GM18499 (cell line): ENCODE measurements around the gene RTCB.

ENCODE experiments used
- ATAC-seq: cut with Tn5 transposase; IDR thresholded peaks from one replicate; pipeline ENCODE4 v1.9.1; 2021; ENCODE audit warnings: moderate number of reproducible peaks; ENCODE audit not compliant: insufficient read depth, unreplicated experiment

The RTCB gene

GRCh38 chr22:32411829-32412592, at the start of gene RTCB:
Gene RTCB (minus strand): TSS chr22:32412247. CDS start chr22:32412156, 91 bp downstream.
- ATAC-seq, result no peak

DNA sequence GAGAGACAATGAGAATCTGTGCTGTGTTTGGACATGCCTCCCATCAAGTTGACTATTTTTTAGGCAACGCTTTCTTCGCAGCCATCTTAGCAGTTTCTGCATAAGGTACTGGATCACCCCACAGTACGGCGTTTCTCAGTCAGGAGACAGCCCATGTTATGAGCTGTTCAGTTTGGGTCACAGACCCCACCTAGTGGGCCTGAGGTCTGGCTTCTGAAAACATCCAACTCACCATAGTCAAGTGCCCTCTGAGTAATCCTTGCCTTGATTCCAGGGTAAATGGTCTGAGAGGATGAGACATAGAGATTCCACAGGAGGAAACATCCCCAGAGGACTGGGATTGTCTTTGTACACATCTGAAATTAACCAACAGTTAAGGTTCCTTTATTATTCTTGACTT, 45.0 kb upstream of the RTCB start:
- no peak for ATAC-seq

- ATAC-seq, result no peak
Observed at GRCh38 chr22:32448980-32449379, 36.9 kb upstream of the RTCB start.

GRCh38 chr22:32446321-32446720, 34.3 kb upstream of the RTCB start:
- ATAC-seq, result no peak

DNA sequence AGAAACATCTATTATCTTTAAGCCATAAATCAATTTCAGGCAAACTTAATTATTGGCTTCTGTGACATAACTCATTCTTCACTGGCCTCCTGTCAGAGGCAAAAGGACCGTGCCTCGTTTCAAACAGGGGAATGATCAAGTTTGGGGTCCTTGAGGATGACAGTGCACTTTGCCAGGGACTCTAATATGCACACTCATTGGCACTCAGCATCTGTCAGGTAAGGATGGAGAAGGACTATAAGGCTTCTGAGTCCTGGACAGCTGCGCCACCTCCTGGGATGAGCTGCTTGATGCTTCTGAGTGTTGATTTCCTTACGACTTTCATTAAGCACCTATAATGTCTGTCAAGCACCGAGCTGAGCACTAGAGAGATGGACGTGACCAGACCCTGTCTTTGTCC, 32.0 kb upstream of the RTCB start:
- no peak for ATAC-seq

DNA sequence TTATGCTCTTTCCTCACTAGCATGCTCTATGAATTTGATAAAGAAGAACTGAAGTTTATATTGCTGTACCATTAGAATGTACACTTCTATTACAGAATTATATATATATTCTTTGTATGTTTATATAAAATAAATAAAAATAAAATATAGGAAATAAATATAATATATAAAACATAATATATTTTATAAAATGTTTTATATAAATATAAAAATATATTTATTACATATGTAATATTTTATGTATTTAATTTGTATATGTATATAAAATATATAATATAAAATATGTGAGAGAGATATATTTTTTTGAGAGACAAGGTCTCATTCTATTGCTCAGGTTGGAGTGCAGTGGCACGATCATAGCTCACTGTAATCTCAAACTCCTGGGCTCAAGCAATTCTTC, 18.3 kb upstream of the RTCB start:
- no peak for ATAC-seq

DNA sequence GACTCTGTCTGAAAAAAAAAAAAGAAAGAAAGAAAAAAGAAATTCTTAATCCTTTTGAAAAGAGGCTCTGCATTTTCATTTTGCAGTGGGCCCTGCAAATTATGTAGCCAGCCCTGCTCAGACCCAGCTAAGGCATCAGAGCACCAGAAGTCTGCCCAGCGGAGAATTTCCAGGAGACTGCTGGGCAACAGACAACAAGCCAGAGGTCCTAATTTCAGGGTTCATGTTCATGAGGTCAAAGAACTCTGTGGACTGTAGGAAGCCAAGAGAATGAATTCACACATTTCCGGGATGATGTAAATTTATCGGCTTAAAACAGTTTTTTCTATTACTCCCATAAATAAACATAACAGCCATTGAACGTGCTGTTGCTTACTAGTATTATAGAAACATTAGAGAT, 14.8 kb upstream of the RTCB start:
- no peak for ATAC-seq

- ATAC-seq, result no peak
Observed at GRCh38 chr22:32423664-32424063, 11.6 kb upstream of the RTCB start.

DNA sequence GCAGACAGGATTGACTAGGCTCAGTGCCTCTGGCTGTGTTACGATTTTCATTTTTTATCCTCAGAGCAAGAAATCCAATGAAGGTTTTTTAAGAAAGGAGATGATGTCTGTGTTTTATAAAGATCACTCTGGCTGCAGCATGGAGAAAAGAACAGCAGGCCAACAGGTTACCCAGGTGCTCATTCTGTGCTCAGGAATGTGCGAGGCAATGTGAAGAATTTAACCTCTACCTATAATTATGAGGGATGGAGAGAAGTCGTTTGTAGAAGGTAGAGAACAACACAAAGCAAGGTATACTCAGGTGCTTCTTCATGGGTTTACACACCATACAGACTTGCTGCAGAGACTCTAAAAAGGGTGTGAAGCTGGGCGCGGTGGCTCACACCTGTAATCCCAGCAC, 10.0 kb upstream of the RTCB start:
- no peak for ATAC-seq

DNA sequence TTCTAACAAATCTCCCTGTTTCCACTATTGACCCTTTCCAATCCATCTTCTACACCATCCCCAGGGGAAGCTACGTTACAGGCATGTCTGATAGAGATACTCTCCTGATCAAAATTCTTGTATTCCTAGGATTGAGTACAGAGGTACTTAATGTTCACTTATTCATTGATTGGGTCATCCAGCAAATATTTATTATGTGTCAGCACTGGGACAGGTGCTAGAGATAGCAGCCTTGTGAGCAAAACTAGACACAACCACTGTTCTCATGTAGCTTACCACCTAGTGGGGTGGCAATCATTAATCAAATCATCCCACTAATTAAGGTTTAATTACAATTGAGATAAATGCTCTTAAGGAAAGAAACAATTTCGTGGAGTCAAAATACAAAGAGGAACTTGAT, 9.4 kb upstream of the RTCB start:
- ATAC-seq, result no peak

DNA sequence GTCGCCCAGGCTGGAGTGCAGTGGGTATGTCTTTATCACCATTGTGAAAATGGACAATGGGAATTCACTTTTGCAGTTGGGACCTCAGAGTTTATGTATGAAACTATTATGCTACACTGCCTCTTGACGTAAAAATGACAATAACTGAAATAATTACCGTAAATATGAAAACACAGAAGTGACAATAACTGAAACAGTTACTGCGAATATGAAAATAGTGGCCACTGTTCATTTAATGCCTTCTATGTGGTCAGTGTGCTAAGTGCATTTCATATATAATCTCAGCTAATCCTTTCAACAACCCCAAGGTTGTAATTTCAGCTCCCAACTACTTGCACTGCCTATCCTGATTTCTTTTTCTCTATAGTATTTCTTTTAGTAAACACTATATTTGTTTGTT, 5.9 kb upstream of the RTCB start:
- ATAC-seq, result no peak

DNA sequence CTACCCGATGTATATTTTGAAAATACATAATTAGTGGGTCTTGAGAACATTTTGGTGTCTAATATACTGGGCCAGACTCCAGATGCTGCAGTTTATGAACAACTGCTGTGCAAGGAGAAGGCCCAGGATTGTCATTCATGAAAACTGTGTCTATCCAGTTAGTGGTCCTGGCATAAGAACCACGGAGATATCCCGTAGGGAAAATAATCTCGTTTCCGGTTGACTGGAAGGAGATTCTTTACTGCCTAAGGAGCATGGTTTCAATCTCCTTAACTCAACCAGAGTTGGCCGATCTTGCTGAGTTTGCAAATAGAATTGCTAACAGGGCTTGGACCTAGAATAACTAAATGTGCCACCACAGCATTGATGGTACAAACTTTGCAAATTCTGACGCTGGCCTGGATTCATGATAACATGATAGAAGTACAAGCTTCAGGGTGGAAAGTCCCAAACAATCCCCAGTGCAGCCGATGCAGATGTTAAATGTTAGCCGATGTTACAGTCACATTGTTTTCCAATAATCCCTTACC, 4.6 kb upstream of the RTCB start:
- no peak for ATAC-seq

GRCh38 chr22:32414191-32414590, 2.1 kb upstream of the RTCB start:
- ATAC-seq, result no peak

GRCh38 chr22:32413719-32414118, 1.7 kb upstream of the RTCB start:
- ATAC-seq, result no peak

DNA sequence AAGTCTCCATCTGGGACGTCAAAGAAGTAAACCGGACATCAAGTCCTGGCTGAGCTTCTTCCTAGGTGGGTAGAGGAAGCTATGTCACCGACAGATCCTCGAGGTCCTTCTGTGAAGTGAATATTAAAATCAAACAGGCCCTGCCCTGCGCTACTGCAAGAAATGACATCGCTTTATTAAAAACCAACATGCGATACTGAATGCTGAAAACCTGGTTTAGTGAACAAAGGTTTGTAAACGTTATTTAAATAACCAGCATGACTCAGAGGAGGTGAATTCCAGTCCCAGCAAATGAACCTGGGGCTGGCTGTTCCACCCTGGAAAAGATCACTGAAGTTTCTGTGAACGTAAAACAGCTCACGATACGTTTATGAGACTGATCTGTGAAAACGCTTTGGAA, 645 bp downstream of the RTCB start:
- ATAC-seq, result no peak

DNA sequence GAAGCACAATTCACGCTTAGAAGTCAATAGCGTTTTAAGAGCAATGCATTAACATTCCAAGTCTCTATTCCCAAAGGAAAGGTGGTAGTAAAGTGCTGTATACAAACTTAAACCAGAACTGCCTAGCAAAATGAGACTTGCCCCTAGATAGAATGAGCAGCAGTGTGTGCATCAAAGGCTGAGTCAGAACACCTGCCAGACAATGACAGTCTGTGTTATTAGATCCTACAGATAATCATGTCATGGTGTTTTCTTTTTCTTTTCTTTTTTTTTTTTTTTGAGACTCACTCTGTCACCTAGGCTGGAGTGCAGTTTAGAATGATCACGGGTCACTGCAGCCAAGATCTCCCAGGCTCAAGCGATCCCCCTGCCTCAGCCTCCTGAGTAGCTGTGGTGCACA, 1.6 kb downstream of the RTCB start:
- no peak for ATAC-seq

- no peak for ATAC-seq
Observed at GRCh38 chr22:32409977-32410376, 2.1 kb downstream of the RTCB start.

DNA sequence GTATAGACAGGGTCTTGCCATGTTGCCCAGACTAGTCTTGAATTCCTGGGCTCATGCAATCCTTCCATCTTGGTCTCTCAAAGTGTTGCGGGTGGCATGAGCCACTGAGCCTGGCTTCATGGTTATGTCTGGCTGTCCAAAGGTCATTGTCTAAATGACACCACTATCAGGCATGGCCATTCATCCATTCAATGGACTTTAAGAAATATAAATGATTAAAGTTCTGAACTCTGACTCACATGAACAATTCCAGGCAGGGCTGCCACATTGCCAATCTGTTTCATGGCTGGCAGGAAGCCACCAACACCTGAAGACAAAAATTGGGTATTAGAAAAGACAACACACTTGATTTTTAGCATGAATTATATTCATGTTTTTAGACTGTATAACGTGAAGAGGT, 4.1 kb downstream of the RTCB start:
- ATAC-seq, result no peak

- ATAC-seq, result peak; percentile 40
Observed at GRCh38 chr22:32407312-32407711, 4.7 kb downstream of the RTCB start.

- no peak for ATAC-seq
Observed at GRCh38 chr22:32404021-32404420, 8.0 kb downstream of the RTCB start.

- no peak for ATAC-seq
Observed at GRCh38 chr22:32401486-32401885, 10.6 kb downstream of the RTCB start.

- no peak for ATAC-seq
Observed at GRCh38 chr22:32396746-32397145, 15.3 kb downstream of the RTCB start.
